Activated naive CD8-positive, alpha-beta T cell treated with anti-CD3 and anti-CD28 coated beads, Interleukin-2, amount 10 ng/mL, durations not matched to agents 7 days and 5 days (primary cell): ENCODE data around the gene CD99L2. TPM values are rescaled to one million over a fixed set of nuclear protein-coding genes. Genes with fewer than 3 reads are reported as not detected.

ENCODE experiments used
- ATAC-seq: fragments of 150-1000 bp; cut with Tn5 transposase; one replicate; pipeline ENCODE4 v1.10.0; 2021; ENCODE audit warnings: low read depth, moderate library complexity
- POLR2A ChIA-PET: fragments of 350-600 bp; sonication (Branson Sonifier 250); formaldehyde crosslinking; loops from one replicate; lab custom pipeline; 2021; ENCODE audit warnings: antibody characterized with exemption; lab: Charles Lee
- DNase-seq: peaks from one replicate; pipeline ENCODE4 v3.0.0; 2021
- H3K27ac Mint-ChIP-seq: one replicate; pipeline ENCODE4 v1.8.0; 2022; ENCODE audit warnings: mild to moderate bottlenecking, mixed read lengths
- H3K27me3 Mint-ChIP-seq: one replicate; pipeline ENCODE4 v1.8.0; 2022; ENCODE audit warnings: mild to moderate bottlenecking, moderate library complexity, mixed read lengths
- H3K36me3 Mint-ChIP-seq: one replicate; pipeline ENCODE4 v1.8.0; 2021; ENCODE audit warnings: mild to moderate bottlenecking, mixed read lengths
- H3K4me1 Mint-ChIP-seq: one replicate; pipeline ENCODE4 v1.8.0; 2021; ENCODE audit warnings: mixed read lengths
- H3K4me3 Mint-ChIP-seq: one replicate; pipeline ENCODE4 v1.8.0; 2022; ENCODE audit warnings: mild to moderate bottlenecking, moderate library complexity, mixed read lengths
- H3K9me3 Mint-ChIP-seq: one replicate; pipeline ENCODE4 v1.8.0; 2021; ENCODE audit warnings: mixed read lengths
- total RNA-seq, 2 experiments: library from RNA; stranded (reverse); gene quantifications; one replicate each; pipeline ENCODE4 v1.2.3, GENCODE V29; 2021

Gene CD99L2, protein sequence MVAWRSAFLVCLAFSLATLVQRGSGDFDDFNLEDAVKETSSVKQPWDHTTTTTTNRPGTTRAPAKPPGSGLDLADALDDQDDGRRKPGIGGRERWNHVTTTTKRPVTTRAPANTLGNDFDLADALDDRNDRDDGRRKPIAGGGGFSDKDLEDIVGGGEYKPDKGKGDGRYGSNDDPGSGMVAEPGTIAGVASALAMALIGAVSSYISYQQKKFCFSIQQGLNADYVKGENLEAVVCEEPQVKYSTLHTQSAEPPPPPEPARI
- 10 to 100 TPM; 18.5 to 19.6 TPM for total RNA-seq

DNA sequence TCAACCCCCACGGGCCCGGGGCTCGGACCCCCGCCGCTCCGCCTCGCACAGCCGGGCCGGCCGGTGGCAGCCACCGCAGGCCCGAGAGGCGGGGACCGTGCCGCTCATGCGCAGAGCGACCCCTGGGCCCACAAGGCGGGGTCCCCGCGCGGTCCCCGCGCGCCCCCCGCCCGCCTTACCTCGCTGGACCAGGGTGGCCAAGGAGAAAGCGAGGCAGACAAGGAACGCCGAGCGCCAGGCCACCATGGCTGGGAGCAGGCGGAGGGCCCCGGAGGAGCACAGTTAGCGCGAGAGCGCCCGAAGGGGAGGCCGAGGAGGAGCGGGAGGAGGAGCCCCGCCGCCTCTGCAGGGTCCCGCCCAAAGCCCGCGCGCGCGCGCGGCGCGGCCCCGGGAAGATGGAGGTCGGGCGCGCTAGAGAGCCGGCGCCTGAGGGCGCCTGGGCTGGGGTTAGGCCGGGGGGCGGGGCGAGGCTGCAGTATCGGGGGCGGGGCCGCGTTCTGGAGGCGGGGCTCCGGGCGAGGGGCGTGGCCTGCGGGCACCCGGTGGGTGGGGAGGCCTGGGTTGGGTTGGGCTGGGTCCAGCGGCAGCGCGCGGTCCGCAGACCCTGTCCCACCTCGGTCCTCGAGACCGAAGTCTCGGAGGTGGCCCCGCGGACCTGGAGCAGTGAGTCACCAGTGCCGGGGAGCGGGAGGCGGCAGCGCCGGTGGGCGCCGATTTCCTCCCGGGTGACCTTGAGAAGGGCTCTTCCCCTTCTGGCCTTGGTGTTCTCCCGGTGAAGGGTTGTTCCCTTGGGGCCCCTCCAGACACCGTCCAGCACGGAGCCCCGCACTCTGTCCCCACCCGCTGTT, at the start of gene CD99L2:
Gene CD99L2, minus strand, starts transcription at position 326 of the 848 bp plus-strand sequence. Its CDS starts 80 bp downstream, at position 246.
- Mint-ChIP-seq H3K4me3 (peak within 1 kb of the TSS; percentile 91), H3K4me1 (peaks cover 8% of the 10 kb centered on the region), H3K27ac (peak within 1 kb of the TSS; percentile 84), H3K9me3 (no peaks in the 10 kb centered on the region), H3K27me3 (peaks cover 2% of the 10 kb centered on the region), H3K36me3 (no peaks in the 10 kb centered on the region)
- ATAC-seq (peak; percentile 96), DNase-seq (peak; percentile 92)
- POLR2A ChIA-PET: interaction anchor here (1.0 to 1.8 kb wide), 4 partner anchors 18 to 85 kb away, joined by 3 to 6 read pairs (median 4); partner anchors contain the start of gene HMGB3

DNA sequence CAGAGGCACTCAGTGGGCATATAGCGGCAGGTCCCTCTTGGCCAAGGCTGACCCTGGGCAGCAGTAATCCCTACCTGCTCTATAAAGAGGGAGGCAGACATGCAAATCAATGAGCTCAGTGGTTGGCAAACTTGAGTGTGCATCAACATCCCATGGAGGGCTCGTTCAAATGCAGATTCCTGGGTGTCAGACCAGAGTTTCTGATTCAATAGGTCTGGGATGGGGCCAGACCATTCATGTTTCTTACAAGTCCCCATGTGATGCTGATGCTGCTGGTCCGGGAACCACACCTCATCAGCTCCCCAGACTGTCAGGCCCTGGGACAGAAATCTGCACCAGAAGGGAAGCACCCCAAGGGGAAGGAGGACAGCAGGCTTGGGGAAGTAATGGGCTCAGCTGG, 45.8 kb upstream of the CD99L2 start:
- Mint-ChIP-seq H3K27me3 (no peaks in the 10 kb centered on the region), H3K4me1 (no peaks in the 10 kb centered on the region), H3K27ac (no peak overlapping the region), H3K4me3 (no peak overlapping the region), H3K9me3 (no peaks in the 10 kb centered on the region), H3K36me3 (no peaks in the 10 kb centered on the region)
- ATAC-seq (no peak), DNase-seq (no peak)
- POLR2A ChIA-PET: no interaction called here

DNA sequence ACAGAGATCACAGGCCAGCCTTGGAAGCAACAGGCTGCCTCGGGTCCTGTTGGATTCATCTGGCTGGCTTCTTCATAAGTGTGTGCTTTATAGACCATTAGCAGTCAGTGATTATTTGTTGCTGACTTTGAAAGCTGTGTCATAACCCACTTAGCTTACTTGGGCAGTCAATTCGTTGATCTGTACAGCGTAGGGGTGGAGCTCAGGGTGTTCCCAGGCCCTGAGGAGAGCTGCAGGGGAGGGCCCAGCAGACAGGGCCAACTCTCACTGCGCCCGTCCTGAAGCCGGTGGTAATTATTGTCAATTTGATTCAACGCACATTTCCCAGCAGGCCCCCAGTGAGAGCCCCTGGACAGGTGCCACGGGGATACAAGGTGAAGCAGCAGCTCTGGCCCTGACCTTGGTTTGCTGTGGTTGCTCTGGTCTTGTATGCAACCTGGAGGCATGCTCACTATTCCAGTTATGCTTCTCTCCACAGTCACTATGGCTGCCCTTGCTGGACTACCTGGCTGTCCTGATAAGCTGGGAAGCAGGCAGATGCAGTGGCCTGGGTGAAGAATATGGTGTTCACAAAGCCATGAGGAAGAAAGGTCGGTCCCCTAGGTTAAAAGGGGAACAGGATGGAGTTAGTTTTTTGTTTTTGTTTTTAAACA, 44.6 kb upstream of the CD99L2 start:
- POLR2A ChIA-PET: no interaction called here
- H3K9me3 Mint-ChIP-seq: no peaks in the 10 kb centered on the region
- no peaks in the 10 kb centered on the region for H3K4me1 Mint-ChIP-seq
- ATAC-seq: no peak
- no peaks in the 10 kb centered on the region for H3K36me3 Mint-ChIP-seq
- H3K4me3 Mint-ChIP-seq: no peak overlapping the region
- no peak overlapping the region for H3K27ac Mint-ChIP-seq
- no peak for DNase-seq
- H3K27me3 Mint-ChIP-seq: no peaks in the 10 kb centered on the region

DNA sequence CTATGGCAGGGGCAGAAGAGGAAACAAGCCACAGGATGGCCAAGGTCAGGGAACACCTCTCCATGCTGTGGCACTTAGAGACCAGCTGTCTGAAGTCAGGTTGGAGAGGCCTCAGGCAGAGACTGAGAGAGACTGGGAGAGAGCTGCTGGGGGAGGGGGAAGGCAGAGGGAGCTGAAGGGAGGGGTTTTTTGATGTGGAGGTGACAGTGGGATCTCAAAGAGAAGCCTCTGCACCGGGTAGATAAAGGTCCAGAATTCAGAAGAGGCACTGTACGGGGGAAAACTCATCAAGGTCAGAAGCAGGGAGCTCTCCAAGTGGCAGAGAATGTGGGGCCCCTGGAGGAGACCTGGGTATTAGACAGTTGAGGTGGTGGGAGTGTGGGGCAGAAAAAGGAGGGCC, 43.1 kb upstream of the CD99L2 start:
- Mint-ChIP-seq H3K9me3 (no peaks in the 10 kb centered on the region), H3K4me1 (no peaks in the 10 kb centered on the region), H3K27me3 (no peaks in the 10 kb centered on the region), H3K27ac (no peak overlapping the region), H3K36me3 (no peaks in the 10 kb centered on the region), H3K4me3 (no peak overlapping the region)
- ATAC-seq (no peak), DNase-seq (no peak)
- POLR2A ChIA-PET: no interaction called here

DNA sequence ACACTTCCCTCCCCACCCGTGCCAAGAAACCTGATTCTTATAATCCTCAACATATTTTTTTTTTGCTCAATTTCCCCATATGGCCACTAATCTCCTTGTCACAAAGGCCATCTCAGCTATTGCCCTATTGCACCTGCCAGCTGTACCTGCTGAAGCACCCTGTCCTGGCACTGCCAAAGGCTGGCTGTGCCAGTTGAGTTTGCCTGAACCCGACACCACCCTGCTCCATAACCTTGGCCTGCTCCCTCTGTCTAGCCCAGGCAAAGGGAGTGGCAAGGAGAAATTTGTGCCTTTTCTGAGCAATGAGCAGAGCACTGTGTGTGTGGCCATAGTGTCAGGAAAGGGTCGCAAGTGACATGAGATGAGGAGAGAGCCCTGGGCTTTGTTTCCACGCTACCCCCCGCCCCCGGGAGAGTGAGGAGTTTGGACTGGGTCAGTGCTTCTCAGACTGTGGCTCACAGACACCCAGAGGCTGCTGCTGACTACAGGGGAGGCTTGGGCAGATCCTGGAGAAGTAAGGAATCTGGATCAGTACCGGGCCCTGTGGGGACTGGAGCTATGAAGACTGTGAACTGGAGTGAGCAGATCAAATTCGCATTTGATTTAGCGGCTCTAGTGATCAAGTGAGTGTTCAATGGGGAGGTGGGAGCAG, 42.5 kb upstream of the CD99L2 start:
- Mint-ChIP-seq H3K36me3 (no peaks in the 10 kb centered on the region), H3K4me3 (no peak overlapping the region), H3K9me3 (no peaks in the 10 kb centered on the region), H3K27me3 (no peaks in the 10 kb centered on the region), H3K27ac (no peak overlapping the region), H3K4me1 (no peaks in the 10 kb centered on the region)
- POLR2A ChIA-PET: no interaction called here
- ATAC-seq: no peak
- DNase-seq: no peak

DNA sequence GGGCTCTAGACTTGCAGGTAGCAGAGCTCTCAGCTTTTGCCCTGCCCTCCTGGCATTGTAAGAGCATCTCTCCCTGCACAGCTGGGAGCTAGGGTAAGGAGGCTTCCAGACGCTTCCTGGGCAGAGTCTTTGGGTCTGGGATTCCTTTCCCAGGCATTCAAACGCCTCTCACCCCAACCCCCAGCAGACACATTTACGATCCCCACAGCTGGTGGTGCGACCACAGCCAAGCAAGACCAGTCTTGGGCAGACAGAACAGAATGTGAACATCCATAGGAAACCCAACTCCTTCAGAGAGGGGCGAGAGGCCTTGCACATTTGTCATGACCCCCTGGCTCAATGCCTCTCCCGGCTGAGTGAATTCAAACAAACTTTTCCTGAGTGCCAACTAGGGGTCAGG, 38.1 kb upstream of the CD99L2 start:
- Mint-ChIP-seq H3K36me3 (no peaks in the 10 kb centered on the region), H3K4me1 (no peaks in the 10 kb centered on the region), H3K27ac (no peak overlapping the region), H3K4me3 (no peak overlapping the region), H3K27me3 (no peaks in the 10 kb centered on the region), H3K9me3 (no peaks in the 10 kb centered on the region)
- POLR2A ChIA-PET: no interaction called here
- ATAC-seq: no peak
- DNase-seq: no peak

DNA sequence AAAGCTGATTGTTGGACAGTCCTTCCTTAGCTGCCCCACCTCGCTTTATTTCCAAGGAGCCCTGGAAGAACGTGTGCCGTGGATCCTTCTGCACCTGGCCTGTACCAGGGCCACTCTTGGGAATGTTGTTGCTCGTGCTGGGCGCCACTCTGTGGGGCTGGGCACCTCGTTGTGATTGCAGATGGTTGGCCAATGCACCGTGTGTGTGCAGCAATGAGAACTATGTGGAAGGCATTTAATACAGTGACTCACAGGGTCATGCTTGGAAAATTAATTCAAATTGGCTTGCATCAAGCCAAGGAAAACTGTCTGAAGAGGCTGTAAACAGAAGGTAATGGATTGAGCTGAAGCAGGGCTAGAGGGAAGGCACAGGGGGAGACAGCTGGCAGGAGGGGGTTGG, 37.0 kb upstream of the CD99L2 start:
- H3K4me1 Mint-ChIP-seq: no peaks in the 10 kb centered on the region
- no peaks in the 10 kb centered on the region for H3K36me3 Mint-ChIP-seq
- no peak overlapping the region for H3K4me3 Mint-ChIP-seq
- no peaks in the 10 kb centered on the region for H3K27me3 Mint-ChIP-seq
- no peak overlapping the region for H3K27ac Mint-ChIP-seq
- DNase-seq (no peak), ATAC-seq (no peak)
- H3K9me3 Mint-ChIP-seq: no peaks in the 10 kb centered on the region
- POLR2A ChIA-PET: no interaction called here

DNA sequence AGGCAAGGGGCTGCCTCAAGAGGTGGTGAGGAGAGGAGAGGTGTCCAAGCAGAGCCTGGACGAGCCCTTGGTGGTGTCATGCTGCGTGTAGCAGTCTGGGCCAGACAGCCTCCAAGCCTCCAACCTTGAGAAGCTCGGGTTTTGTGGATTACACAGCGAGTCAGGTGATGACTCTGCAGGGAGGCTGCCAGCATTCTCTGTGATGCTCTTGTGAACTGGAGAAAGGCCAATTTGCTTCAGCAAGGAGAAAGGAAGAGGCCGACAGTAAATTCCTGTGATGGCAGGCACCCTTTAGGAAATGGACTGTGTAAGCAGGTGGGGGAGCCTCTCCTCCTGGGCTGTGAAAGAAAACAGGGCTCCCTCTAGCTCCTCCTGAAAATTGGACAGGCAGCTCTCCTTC, 36.0 kb upstream of the CD99L2 start:
- Mint-ChIP-seq H3K27ac (no peak overlapping the region), H3K27me3 (no peaks in the 10 kb centered on the region), H3K36me3 (no peaks in the 10 kb centered on the region), H3K4me3 (no peak overlapping the region), H3K4me1 (no peaks in the 10 kb centered on the region), H3K9me3 (no peaks in the 10 kb centered on the region)
- ATAC-seq (no peak), DNase-seq (no peak)
- POLR2A ChIA-PET: no interaction called here

DNA sequence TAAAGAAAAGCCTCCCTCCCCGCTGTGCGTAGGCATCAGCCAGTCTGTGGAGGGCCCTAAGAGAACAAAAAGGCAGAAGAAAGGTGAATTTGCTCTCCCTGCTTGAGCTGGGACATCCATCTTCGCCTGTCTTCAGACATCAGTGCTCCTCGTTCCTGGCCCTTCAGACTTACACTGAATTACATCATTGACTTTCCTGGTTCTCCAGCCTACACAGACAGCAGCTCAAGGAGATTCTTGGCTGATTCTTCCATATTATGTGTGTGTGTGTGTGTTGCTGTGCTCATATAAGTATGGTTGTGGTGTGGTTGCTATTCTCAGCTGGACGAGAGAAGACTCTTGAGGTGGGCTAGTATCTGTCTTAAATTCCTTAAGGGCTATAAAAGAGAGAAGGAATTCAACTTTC, 35.5 kb upstream of the CD99L2 start:
- ATAC-seq (no peak), DNase-seq (no peak)
- Mint-ChIP-seq H3K27ac (no peak overlapping the region), H3K4me1 (no peaks in the 10 kb centered on the region), H3K9me3 (no peaks in the 10 kb centered on the region), H3K27me3 (no peaks in the 10 kb centered on the region), H3K4me3 (no peak overlapping the region), H3K36me3 (no peaks in the 10 kb centered on the region)
- POLR2A ChIA-PET: no interaction called here

DNA sequence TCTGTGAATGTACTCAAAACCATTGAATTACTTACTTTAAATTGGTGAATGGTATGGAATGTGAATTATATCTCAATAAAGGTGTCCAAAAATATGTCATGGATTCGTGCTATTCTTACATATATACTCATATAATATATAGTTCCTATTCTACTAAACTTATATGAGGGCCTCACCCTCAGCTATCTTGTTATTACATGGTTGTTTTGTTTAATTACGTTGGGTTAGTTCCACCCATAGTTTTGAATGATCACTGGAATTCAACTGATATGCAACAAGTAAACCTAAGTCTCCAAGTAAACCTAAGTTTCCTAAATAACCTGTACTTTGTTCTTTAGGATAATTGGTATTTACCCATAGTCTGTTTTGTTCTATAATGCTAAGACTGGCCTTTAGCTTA, 30.6 kb upstream of the CD99L2 start:
- Mint-ChIP-seq H3K27me3 (no peaks in the 10 kb centered on the region), H3K36me3 (no peaks in the 10 kb centered on the region), H3K4me1 (no peaks in the 10 kb centered on the region), H3K4me3 (no peak overlapping the region), H3K27ac (no peak overlapping the region), H3K9me3 (no peaks in the 10 kb centered on the region)
- POLR2A ChIA-PET: no interaction called here
- ATAC-seq (no peak), DNase-seq (no peak)

DNA sequence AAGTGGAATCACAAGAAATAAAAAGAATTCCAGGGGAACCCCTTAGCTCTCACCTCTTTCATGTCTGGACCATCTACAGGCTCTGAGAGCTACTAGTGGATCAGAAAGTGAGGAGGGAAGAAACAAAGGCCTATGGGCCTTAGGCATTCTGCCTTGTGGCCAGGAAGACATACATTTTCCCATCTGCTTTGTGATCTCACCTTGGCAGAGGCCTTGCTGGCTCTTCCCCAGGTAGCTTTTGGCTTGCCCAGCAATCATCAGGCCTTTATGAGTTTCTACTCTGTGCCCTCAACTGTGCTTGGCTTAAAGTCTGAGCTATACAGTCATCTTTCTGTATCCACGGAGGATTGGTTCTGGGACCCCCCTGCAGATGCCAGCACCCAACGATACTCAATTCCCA, 28.3 kb upstream of the CD99L2 start:
- Mint-ChIP-seq H3K36me3 (no peaks in the 10 kb centered on the region), H3K9me3 (no peaks in the 10 kb centered on the region), H3K27ac (no peak overlapping the region), H3K27me3 (no peaks in the 10 kb centered on the region), H3K4me3 (no peak overlapping the region), H3K4me1 (no peaks in the 10 kb centered on the region)
- POLR2A ChIA-PET: no interaction called here
- ATAC-seq: no peak
- DNase-seq: no peak

DNA sequence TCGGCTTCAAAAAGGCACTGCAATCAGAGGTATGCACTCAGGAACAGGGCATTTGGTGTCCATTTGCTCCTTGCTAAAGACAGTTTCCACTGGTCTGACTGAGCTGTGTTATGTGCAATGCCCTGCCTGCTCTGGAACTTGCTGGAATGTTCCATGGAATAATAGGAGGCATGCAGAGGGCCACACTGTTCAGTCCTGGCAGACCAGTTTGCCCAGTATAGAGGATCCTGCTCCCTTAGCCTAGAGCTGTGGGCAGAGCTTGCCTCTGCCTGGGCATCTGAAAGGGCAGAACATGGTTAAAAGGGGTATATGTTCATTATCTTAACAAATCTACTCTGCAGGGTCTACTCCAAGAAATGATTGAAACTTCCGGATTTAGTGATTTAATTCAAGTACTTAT, 27.8 kb upstream of the CD99L2 start:
- H3K27me3 Mint-ChIP-seq: no peaks in the 10 kb centered on the region
- no peaks in the 10 kb centered on the region for H3K36me3 Mint-ChIP-seq
- H3K4me3 Mint-ChIP-seq: no peak overlapping the region
- no peak overlapping the region for H3K27ac Mint-ChIP-seq
- DNase-seq (no peak), ATAC-seq (no peak)
- H3K4me1 Mint-ChIP-seq: no peaks in the 10 kb centered on the region
- no peaks in the 10 kb centered on the region for H3K9me3 Mint-ChIP-seq
- POLR2A ChIA-PET: no interaction called here

DNA sequence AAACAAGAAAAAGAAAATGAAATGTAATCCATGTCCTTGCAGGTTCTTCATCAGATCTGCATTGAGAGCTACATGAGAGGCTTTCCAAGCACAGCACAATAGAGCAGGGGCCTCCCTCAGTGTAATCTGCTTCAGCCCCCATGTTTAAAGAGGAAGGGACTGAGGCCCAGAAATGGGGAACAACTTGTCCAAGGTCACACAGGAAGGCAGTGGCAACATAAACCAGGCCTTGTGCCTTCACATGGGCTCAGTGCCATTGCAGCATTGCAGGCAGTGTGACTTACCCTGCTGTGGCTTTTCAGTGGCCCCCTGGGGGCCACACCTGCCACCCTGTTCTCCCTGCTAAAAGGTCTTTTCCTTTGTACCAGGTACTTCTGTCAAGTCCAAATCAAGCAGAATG, 20.9 kb upstream of the CD99L2 start:
- Mint-ChIP-seq H3K36me3 (no peaks in the 10 kb centered on the region), H3K27ac (no peak overlapping the region), H3K27me3 (no peaks in the 10 kb centered on the region), H3K4me3 (no peak overlapping the region), H3K9me3 (no peaks in the 10 kb centered on the region), H3K4me1 (no peaks in the 10 kb centered on the region)
- POLR2A ChIA-PET: no interaction called here
- no peak for ATAC-seq
- DNase-seq: no peak
